Heart right ventricle (tissue), 16 donors: ENCODE measurements around the gene SEPTIN12. TPM values are rescaled to one million over a fixed set of nuclear protein-coding genes. Genes with fewer than 3 reads are reported as not detected.

Source experiments
- ATAC-seq, 8 donors: fragments of 200-7000 bp; cut with Tn5 transposase; one replicate each; pipeline ENCODE4 v1.9.1; 2020; ENCODE audit warnings: mild to moderate bottlenecking in 8 of 8, moderate library complexity in 8 of 8, moderate number of reproducible peaks in 1 of 8
- DNase-seq, 2 donors: peaks; one replicate each; pipeline ENCODE4 v3.0.0-alpha.2; 2020
- H3K27ac ChIP-seq, 10 donors: fragments of 200-600 bp; sonication (generic) in 2 of 10; one replicate each; pipeline versions ENCODE4 v1.5.0 to v1.8.0; 2020 to 2022; ENCODE audit warnings: mild to moderate bottlenecking in 3 of 10
- H3K27me3 ChIP-seq, 7 donors: fragments of 200-600 bp; one replicate each; pipeline ENCODE4 v1.8.0; 2021 to 2022; ENCODE audit warnings: mild to moderate bottlenecking in 2 of 7
- H3K36me3 ChIP-seq, 9 donors: fragments of 200-600 bp; sonication (generic) in 1 of 9; one replicate each; pipeline versions ENCODE4 v1.5.0 to v1.8.0; 2020 to 2022; ENCODE audit warnings: mild to moderate bottlenecking in 2 of 9
- H3K4me1 ChIP-seq, 9 donors: fragments of 200-600 bp; sonication (generic) in 1 of 9; one replicate each; pipeline versions ENCODE4 v1.5.0 to v1.8.0; 2020 to 2022; ENCODE audit warnings: mild to moderate bottlenecking in 4 of 9
- H3K4me3 ChIP-seq, 10 donors: fragments of 200-600 bp; sonication (generic) in 2 of 10; one replicate each; pipeline versions ENCODE4 v1.5.0 to v1.8.0; 2020 to 2022; ENCODE audit warnings: mild to moderate bottlenecking in 7 of 10, moderate library complexity in 2 of 10
- H3K9me3 ChIP-seq, 11 donors: fragments of 200-600 bp in 10 of 11; sonication (generic) in 2 of 11; one replicate each; pipeline versions ENCODE4 v1.5.0 to v1.8.0; 2013 to 2022; ENCODE audit warnings: mild to moderate bottlenecking in 2 of 11, control low read depth in 1 of 11, moderate library complexity in 1 of 11
- WGBS, 2 donors: extraction: QIAGEN DNeasy Blood & Tissue Kit; methylation state at CpG; one replicate each; pipeline ENCODE4 v1.1.7; 2013; ENCODE audit warnings: inconsistent platforms in 1 of 2; 5-methylcytosine and 5-hydroxymethylcytosine counted together
- intact Hi-C, 10 donors: fragments of 100-400 bp; cut with DNase I; formaldehyde crosslinking; loops; one replicate each; pipeline versions ENCODE4 v1.11.1 to v1.14.2; 2022
- polyA plus RNA-seq, 2 donors: library from polyadenylated mRNA; stranded (reverse); fragments of 200-250 nt; gene quantifications; one replicate each; pipeline ENCODE4 v1.2.3, GENCODE V29; 2013
- total RNA-seq, 10 donors: library from RNA; stranded (reverse); fragmentation: NEBNext Ultra II Directional in 3 of 10; extraction: Animal tissue kit (Norgen Biotek cat#: 25700) in 3 of 10; gene quantifications; one replicate each; pipeline versions ENCODE4 v1.2.1 to v1.2.4, GENCODE V29; 2021 to 2023
- TF ChIP-seq, protein P1 (sequence below), 9 donors: fragments of 200-600 bp; sonication (generic) in 2 of 9; IDR thresholded peaks; one replicate each; pipeline versions ENCODE4 v1.5.0 to v1.8.0; 2021 to 2022; ENCODE audit warnings: antibody characterized with exemption in 9 of 9, mild to moderate bottlenecking in 5 of 9, moderate library complexity in 1 of 9
- donor health status: Arrhythmogenic right ventricular cardiomyopathy.
- donor health status: ischemic (EF 13 %, LVEDD 7.1; RV severe dilation, severe dysfunction).
- donor health status: healthy with polysubstance abuse.
- donor health status: DM: no; HTN: yes; CAD: no.
- donor health status: DM: no; HTN: no; CAD: no.
- donor health status: ischemic (EF 25% LVEDD 6.9; RV normal size, moderate dysfunction).
- donor health status: ischemic (EF 25% LVEDD 5.7; RV mildly dilated, moderate dysfunction).
- donor health status: healthy.
- donor health status: DM: yes; HTN: yes; CAD: no.
- donor health status: Ischemic cardiomyopathy.
- donor health status: ischemic (EF 35%, LVEDD 5.7; RV mildly dilated, moderate dysfunction).
- donor health status: nonischemic (EF 11% LVEDD 7.7; RV severe dilation, severe dysfunction).
- donor health status: DM: yes; HTN: yes; CAD: no.
- donor health status: PGD.
- donor health status: ischemic (EF 29% LVEDD 5.4; RV normal size, mild dysfunction).
- donor health status: nonischemic (EF 23%, LVEDD 6.1; RV moderate dilation, normal function).

Gene SEPTIN12
- total and polyA plus RNA-seq, 12 donors: 1.3 TPM; not detected in 11

DNA sequence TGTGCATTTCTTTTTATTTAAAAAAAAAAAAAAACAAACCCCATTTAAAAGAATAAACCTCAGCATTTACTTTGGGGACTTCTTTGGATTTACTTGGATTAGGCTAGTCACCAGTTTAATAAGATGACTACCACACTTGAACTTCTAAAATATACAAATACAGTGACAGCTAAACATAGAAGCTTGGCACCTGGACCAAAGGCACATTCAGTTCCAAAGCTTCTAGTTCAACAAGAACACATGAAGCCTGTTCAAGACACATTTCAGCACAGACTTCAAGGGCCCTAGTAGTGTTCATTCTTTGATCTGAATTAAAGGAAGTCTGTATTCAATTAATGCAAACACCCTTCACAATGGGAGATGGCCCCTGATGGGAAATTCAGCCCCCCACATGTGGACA, 25.9 kb upstream of the SEPTIN12 start:
- peaks cover 0 to 23% (median 8%) of the 10 kb centered on the region in 9 donors for H3K4me1 ChIP-seq
- ATAC-seq (peak; percentile 43 to 92 (median 80)), DNase-seq (no peak)
- no peak overlapping the region for H3K4me3 ChIP-seq
- intact Hi-C loops: no loop called here
- peak overlapping the region; percentile 36 to 86 (median 82) for H3K27ac ChIP-seq
- TF ChIP-seq, protein P1, sequence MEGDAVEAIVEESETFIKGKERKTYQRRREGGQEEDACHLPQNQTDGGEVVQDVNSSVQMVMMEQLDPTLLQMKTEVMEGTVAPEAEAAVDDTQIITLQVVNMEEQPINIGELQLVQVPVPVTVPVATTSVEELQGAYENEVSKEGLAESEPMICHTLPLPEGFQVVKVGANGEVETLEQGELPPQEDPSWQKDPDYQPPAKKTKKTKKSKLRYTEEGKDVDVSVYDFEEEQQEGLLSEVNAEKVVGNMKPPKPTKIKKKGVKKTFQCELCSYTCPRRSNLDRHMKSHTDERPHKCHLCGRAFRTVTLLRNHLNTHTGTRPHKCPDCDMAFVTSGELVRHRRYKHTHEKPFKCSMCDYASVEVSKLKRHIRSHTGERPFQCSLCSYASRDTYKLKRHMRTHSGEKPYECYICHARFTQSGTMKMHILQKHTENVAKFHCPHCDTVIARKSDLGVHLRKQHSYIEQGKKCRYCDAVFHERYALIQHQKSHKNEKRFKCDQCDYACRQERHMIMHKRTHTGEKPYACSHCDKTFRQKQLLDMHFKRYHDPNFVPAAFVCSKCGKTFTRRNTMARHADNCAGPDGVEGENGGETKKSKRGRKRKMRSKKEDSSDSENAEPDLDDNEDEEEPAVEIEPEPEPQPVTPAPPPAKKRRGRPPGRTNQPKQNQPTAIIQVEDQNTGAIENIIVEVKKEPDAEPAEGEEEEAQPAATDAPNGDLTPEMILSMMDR (IDR thresholded peaks at IDR 0.05): no peak
- H3K9me3 ChIP-seq: no peaks in the 10 kb centered on the region
- H3K36me3 ChIP-seq: peaks cover 0 to 100% (median 79%) of the 10 kb centered on the region in 9 donors
- H3K27me3 ChIP-seq: no peaks in the 10 kb centered on the region

DNA sequence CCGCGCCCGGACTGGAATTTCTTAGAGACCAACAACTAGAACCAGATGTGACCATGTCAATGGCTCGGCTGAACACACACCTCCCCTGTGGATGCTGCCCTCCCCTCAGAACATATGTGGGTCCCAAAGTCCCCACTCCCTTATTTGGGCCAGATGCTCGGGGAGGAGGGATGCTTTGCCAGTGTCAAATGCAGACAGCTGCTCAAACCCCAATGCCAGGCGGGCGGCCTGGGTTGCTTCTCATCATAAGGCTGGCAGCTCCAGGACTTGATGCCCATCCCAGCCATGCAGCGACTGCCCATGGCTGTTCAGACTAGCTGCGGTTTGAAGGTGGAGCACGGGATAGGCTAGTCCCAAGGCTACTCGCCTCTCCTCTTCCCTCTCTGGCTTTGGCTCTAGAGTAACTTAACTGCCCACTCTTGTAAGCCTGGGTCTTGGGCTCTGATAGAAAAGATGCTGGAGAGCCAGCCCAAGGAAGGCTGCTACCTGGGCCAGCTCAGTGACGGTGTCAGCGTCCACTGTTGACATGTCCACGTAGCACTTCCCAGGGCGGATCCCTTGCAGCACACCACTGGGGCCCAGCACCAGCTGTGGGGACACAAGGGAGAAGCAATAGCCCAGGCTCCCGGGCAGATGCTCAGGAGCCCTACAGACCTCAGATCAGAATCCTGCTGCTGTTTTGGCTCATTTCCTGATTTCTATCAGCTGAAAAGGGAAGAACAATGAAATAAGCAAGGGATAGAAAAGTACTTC, 25.3 kb upstream of the SEPTIN12 start:
- TF ChIP-seq, protein P1 (IDR thresholded peaks at IDR 0.05): no peak
- H3K4me3 ChIP-seq: no peak overlapping the region
- intact Hi-C loops: no loop called here
- H3K27ac ChIP-seq: peak overlapping the region; percentile 36 to 86 (median 81)
- peak in 6 of 8 donors; percentile 15 to 64 (median 46) for ATAC-seq
- peaks cover 0 to 100% (median 79%) of the 10 kb centered on the region in 9 donors for H3K36me3 ChIP-seq
- H3K27me3 ChIP-seq: no peaks in the 10 kb centered on the region
- H3K9me3 ChIP-seq: no peaks in the 10 kb centered on the region
- peaks cover 0 to 23% (median 8%) of the 10 kb centered on the region in 9 donors for H3K4me1 ChIP-seq
- DNase-seq: no peak
- 92% methylated on average over 16 of the region's 16 CpGs for WGBS, 2 donors

DNA sequence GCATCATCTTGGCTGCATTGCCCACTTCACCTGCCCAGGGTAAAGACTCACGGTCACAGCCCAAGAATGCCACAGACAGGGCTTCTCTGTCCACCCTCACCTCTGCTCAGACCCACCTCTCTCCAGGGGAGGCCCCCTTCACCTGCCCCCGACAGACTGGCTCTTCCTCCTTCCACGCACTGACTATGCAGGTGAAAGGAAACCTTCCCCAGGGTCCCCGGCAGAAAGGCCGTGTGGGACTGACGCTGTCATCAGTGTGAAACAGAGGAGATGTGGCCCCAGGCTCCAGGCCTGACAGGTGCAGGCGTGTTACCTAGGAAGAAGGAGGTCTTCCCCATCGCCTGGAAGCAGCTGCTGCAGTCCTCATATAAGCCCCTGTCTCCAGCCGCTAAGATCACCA, 23.6 kb upstream of the SEPTIN12 start:
- WGBS, 2 donors: 87 to 91% methylated on average over 9 of the region's 9 CpGs
- TF ChIP-seq, protein P1 (IDR thresholded peaks at IDR 0.05): no peak

DNA sequence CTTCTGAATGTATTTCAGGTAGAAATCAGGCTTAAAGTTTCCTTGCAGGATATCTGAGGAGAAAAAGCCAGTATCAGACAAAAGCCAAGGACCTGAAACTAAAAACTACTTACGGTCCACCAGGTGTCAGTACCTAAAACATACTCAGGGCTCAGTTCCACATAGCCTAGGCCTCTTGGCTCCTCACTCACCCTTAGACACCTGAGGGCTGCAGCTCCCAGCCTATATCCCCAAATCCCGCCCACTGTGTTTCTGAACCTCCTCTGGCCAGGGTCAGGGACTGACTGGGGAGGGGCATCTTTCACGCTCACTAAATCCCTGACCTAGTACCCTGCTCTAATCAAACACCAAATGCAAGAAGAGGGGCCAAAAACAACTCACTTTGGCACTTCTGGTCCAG, 23.1 kb upstream of the SEPTIN12 start:
- DNase-seq: no peak

More for the DNA sequence above, 23.6 kb upstream of the SEPTIN12 start:
- Histone ChIP-seq H3K4me1 (peaks cover 0 to 23% (median 8%) of the 10 kb centered on the region in 9 donors), H3K27me3 (no peaks in the 10 kb centered on the region), H3K4me3 (no peak overlapping the region), H3K9me3 (no peaks in the 10 kb centered on the region), H3K27ac (peak overlapping the region in 1 of 10 donors; percentile 13), H3K36me3 (peaks cover 0 to 100% (median 79%) of the 10 kb centered on the region in 9 donors)
- peak in 1 of 8 donors; percentile 16 for ATAC-seq
- no peak for DNase-seq
- intact Hi-C loops: no loop called here

More for the DNA sequence above, 23.1 kb upstream of the SEPTIN12 start:
- intact Hi-C loops: no loop called here
- TF ChIP-seq, protein P1 (IDR thresholded peaks at IDR 0.05): no peak
- Histone ChIP-seq H3K36me3 (peaks cover 0 to 100% (median 79%) of the 10 kb centered on the region in 9 donors), H3K9me3 (no peaks in the 10 kb centered on the region), H3K4me3 (no peak overlapping the region), H3K27me3 (no peaks in the 10 kb centered on the region), H3K27ac (peak overlapping the region in 1 of 10 donors; percentile 13), H3K4me1 (peaks cover 0 to 23% (median 8%) of the 10 kb centered on the region in 9 donors)
- ATAC-seq: no peak
- 95 to 98% methylated on average over 3 of the region's 3 CpGs for WGBS, 2 donors
